Measurements from ENCODE around the gene EDN2. TPM values are rescaled to one million over a fixed set of nuclear protein-coding genes. Genes with fewer than 3 reads are reported as not detected.

Gene EDN2
- total RNA-seq, 2 donors from 2014 or later: not detected

- Histone ChIP-seq H3K9me3 (no peaks in the 10 kb centered on the region), H3K4me3 (no peak overlapping the region), H3K4me1 (ENCODE audit: control insufficient read depth in 1 of 2, low read depth in 2 of 2) (peaks cover 17 to 40% of the 10 kb centered on the region in 2 donors), H3K36me3 (no peaks in the 10 kb centered on the region), H3K27ac (no peak overlapping the region), H3K27me3 (replicated peaks; ENCODE audit: insufficient read depth) (no peaks in the 10 kb centered on the region)
- ATAC-seq (ENCODE audit: insufficient number of reproducible peaks, low FRiP score, low read depth): no peak
- DNase-seq (ENCODE audit: low spot score): no peak
- no peak for TF ChIP-seq CTCF (IDR thresholded peaks at IDR 0.05)
Observed at GRCh38 chr1:41429641-41430035, 54.8 kb downstream of the EDN2 start.

Other genes starting within 250 kb of the EDN2 start
- gene SCMH1, start 242.4 kb downstream of the EDN2 start, total RNA-seq: 10 to 100 TPM; 41.7 to 65.9 TPM
- 1 to 10 TPM in 1 of 2 donors, not detected in 1; 3.8 TPM for gene FOXO6, start 123.2 kb downstream of the EDN2 start, total RNA-seq